Peyer's patch (tissue), 4 donors: ENCODE measurements around the gene STAP1. TPM values are rescaled to one million over a fixed set of nuclear protein-coding genes. Genes with fewer than 3 reads are reported as not detected.

Experiments
- DNase-seq, 3 donors: peaks; one replicate each; pipeline ENCODE4 v3.0.0-alpha.2; 2017 to 2019
- H3K27ac ChIP-seq, 4 donors: fragments of 200-600 bp; sonication (generic); one replicate each; pipeline ENCODE4 v1.5.1; 2016 to 2019
- H3K27me3 ChIP-seq, 2 donors: fragments of 200-600 bp; sonication (generic); one replicate each; pipeline ENCODE4 v1.5.1; 2019
- H3K36me3 ChIP-seq, 3 donors: fragments of 200-600 bp; sonication (generic); one replicate each; pipeline ENCODE4 v1.5.1; 2016 to 2019
- H3K4me1 ChIP-seq, 4 donors: fragments of 200-600 bp; sonication (generic); one replicate each; pipeline ENCODE4 v1.5.1; 2016 to 2019
- H3K4me3 ChIP-seq, 4 donors: fragments of 200-600 bp; sonication (generic); 1 replicate in 3 of 4; 2 replicates in 1 of 4; pipeline ENCODE4 v1.5.1; 2016 to 2019; ENCODE audit warnings: mild to moderate bottlenecking in 1 of 4
- H3K9me3 ChIP-seq, 4 donors: fragments of 200-600 bp; sonication (generic); one replicate each; pipeline ENCODE4 v1.5.1; 2016 to 2019; ENCODE audit warnings: mild to moderate bottlenecking in 1 of 4
- CTCF ChIP-seq, 6 experiments: fragments of 450-650 bp in 4 of 6; fragments of 200-600 bp in 2 of 6; sonication (generic) in 1 of 6; IDR thresholded peaks; one replicate each; pipeline ENCODE4 v1.5.1; 2017 to 2019; ENCODE audit warnings: antibody characterized with exemption in 6 of 6, mild to moderate bottlenecking in 3 of 6, moderate library complexity in 1 of 6
- POLR2A ChIP-seq, 2 donors: fragments of 450-650 bp; IDR thresholded peaks; one replicate each; pipeline ENCODE4 v1.5.1; 2017; ENCODE audit warnings: antibody characterized with exemption in 2 of 2, mild to moderate bottlenecking in 2 of 2, moderate library complexity in 2 of 2
- total RNA-seq, 4 donors: library from RNA; depleted of rRNA; stranded (reverse); fragments of >200 nt; gene quantifications; one replicate each; pipeline ENCODE4 v1.1.0, GENCODE V29; 2016

The STAP1 gene
- total RNA-seq, 4 donors from 2014 or later = 1.5 to 13.2 TPM; not detected in 2

- H3K36me3 ChIP-seq = no peaks in the 10 kb centered on the region
- no peaks in the 10 kb centered on the region for H3K27me3 ChIP-seq
- TF ChIP-seq POLR2A (IDR thresholded peaks at IDR 0.05) (no peak), CTCF (IDR thresholded peaks at IDR 0.05) (no peak)
- H3K9me3 ChIP-seq = no peaks in the 10 kb centered on the region
- no peak for DNase-seq
- peaks cover 0 to 4% (median 0%) of the 10 kb centered on the region in 4 donors for H3K4me1 ChIP-seq
- H3K27ac ChIP-seq = peak overlapping the region in 1 of 4 donors; percentile 47
- H3K4me3 ChIP-seq = no peak overlapping the region
Measured at GRCh38 chr4:67573193-67573592, 14.7 kb downstream of the STAP1 start.

- H3K27me3 ChIP-seq = no peaks in the 10 kb centered on the region
- no peak for TF ChIP-seq POLR2A (IDR thresholded peaks at IDR 0.05)
- no peak for TF ChIP-seq CTCF (IDR thresholded peaks at IDR 0.05)
- no peaks in the 10 kb centered on the region for H3K9me3 ChIP-seq
- H3K4me3 ChIP-seq = no peak overlapping the region
- DNase-seq = no peak
- H3K36me3 ChIP-seq = no peaks in the 10 kb centered on the region
- H3K27ac ChIP-seq = peak overlapping the region in 2 of 4 donors; percentile 61 to 71
- H3K4me1 ChIP-seq = peaks cover 0 to 4% (median 0%) of the 10 kb centered on the region in 4 donors
Measured at GRCh38 chr4:67575232-67576058, 16.9 kb downstream of the STAP1 start.

GRCh38 chr4:67576059-67576466 lies 17.5 kb downstream of the STAP1 start:
- TF ChIP-seq CTCF (IDR thresholded peaks at IDR 0.05) = no peak
- no peak for TF ChIP-seq POLR2A (IDR thresholded peaks at IDR 0.05)
- no peaks in the 10 kb centered on the region for H3K36me3 ChIP-seq
- H3K4me1 ChIP-seq = peaks cover 0 to 4% (median 0%) of the 10 kb centered on the region in 4 donors
- H3K27ac ChIP-seq = peak overlapping the region in 2 of 4 donors; percentile 61 to 71
- no peak for DNase-seq
- H3K4me3 ChIP-seq = no peak overlapping the region
- no peaks in the 10 kb centered on the region for H3K27me3 ChIP-seq
- no peaks in the 10 kb centered on the region for H3K9me3 ChIP-seq

GRCh38 chr4:67576538-67576937 lies 18.0 kb downstream of the STAP1 start:
- H3K4me3 ChIP-seq = no peak overlapping the region
- H3K36me3 ChIP-seq = no peaks in the 10 kb centered on the region
- H3K27me3 ChIP-seq = no peaks in the 10 kb centered on the region
- TF ChIP-seq POLR2A (IDR thresholded peaks at IDR 0.05) (no peak), CTCF (IDR thresholded peaks at IDR 0.05) (no peak)
- H3K4me1 ChIP-seq = peaks cover 0 to 4% (median 0%) of the 10 kb centered on the region in 4 donors
- peak overlapping the region in 2 of 4 donors; percentile 61 to 71 for H3K27ac ChIP-seq
- no peak for DNase-seq
- H3K9me3 ChIP-seq = no peaks in the 10 kb centered on the region

GRCh38 chr4:67580577-67580976 lies 22.1 kb downstream of the STAP1 start:
- Histone ChIP-seq H3K9me3 (no peaks in the 10 kb centered on the region), H3K36me3 (no peaks in the 10 kb centered on the region), H3K27me3 (no peaks in the 10 kb centered on the region), H3K27ac (peak overlapping the region in 1 of 4 donors; percentile 42), H3K4me3 (no peak overlapping the region), H3K4me1 (peaks cover 0 to 4% (median 0%) of the 10 kb centered on the region in 4 donors)
- TF ChIP-seq CTCF (IDR thresholded peaks at IDR 0.05) = no peak
- no peak for TF ChIP-seq POLR2A (IDR thresholded peaks at IDR 0.05)
- no peak for DNase-seq
